Measurements from ENCODE around the gene DPH2. TPM values are rescaled to one million over a fixed set of nuclear protein-coding genes. Genes with fewer than 3 reads are reported as not detected.

The DPH2 gene
- total and polyA plus RNA-seq, 2 of the 8 experiments (the other 6 are each of a cell fraction or from before 2014, with no cell fraction given), result 64.9 to 92.1 TPM

GRCh38 chr1:43921022-43921421 lies 48.8 kb upstream of the DPH2 start:
- H2BK15ac ChIP-seq (ENCODE audit: low read length), result 0 out of 2 replicates have a peak overlapping the region, but pooled peaks have one; percentile 29
- no peaks in the 10 kb centered on the region for H3K23me2 ChIP-seq (ENCODE audit: low read depth, low read length)
- H3K9ac ChIP-seq (replicated peaks in 1 of 4; ENCODE audit: extremely low read depth in 1 of 4, low read depth in 3 of 4, low read length in 3 of 4), result no peak overlapping the region
- no peak overlapping the region for H3K4me2 ChIP-seq (ENCODE audit: insufficient read depth in 1 of 2, low read depth in 2 of 2, low read length in 2 of 2)
- H4K8ac ChIP-seq (ENCODE audit: extremely low read depth, insufficient read depth, low read length), result no peak overlapping the region; the same call in 1 of the 2 replicates
- no peak overlapping the region for H3K4ac ChIP-seq (replicated peaks; ENCODE audit: insufficient read length, low read depth, low read length)
- no peak overlapping the region for H2BK120ac ChIP-seq (replicated peaks; ENCODE audit: low read depth, low read length)
- ChIA-PET CTCF (ENCODE audit: partially characterized antibody) (interaction anchor here (1.0 to 8.5 kb wide), 6 partner anchors 9 to 157 kb away, joined by 3 to 88 read pairs (median 12); partner anchors contain the start of gene ARTN), POLR2A (ENCODE audit: partially characterized antibody) (interaction anchor here (1.1 to 1.5 kb wide), 2 partner anchors 10 to 155 kb away, joined by 3 read pairs; no protein-coding TSS in a partner anchor)
- H3K18ac ChIP-seq (ENCODE audit: extremely low read depth, low read length), result no peak overlapping the region
- H3K79me2 ChIP-seq (ENCODE audit: control insufficient read depth in 1 of 2, insufficient read depth in 2 of 2, low read length in 2 of 2), result no peaks in the 10 kb centered on the region
- no peak overlapping the region for H2BK5ac ChIP-seq (ENCODE audit: low read depth, low read length)
- H3K27me3 ChIP-seq (replicated peaks in 1 of 4; ENCODE audit: control insufficient read depth in 3 of 4, extremely low read depth in 1 of 4, insufficient read depth in 3 of 4, low read length in 3 of 4), result no peaks in the 10 kb centered on the region
- H3K79me1 ChIP-seq (ENCODE audit: low read depth, low read length), result no peaks in the 10 kb centered on the region
- H3K4me1 ChIP-seq (replicated peaks in 1 of 4; ENCODE audit: control insufficient read depth in 3 of 4, insufficient read depth in 4 of 4, low read length in 3 of 4), result no peaks in the 10 kb centered on the region
- H2BK12ac ChIP-seq (ENCODE audit: low read depth, low read length), result no peak overlapping the region
- H2BK20ac ChIP-seq (ENCODE audit: low read length), result no peak overlapping the region
- no peaks in the 10 kb centered on the region for H3K36me3 ChIP-seq (ENCODE audit: control insufficient read depth in 2 of 4, insufficient read depth in 4 of 4, low read length in 3 of 4)
- 0 out of 2 replicates have a peak overlapping the region, but pooled peaks have one; percentile 65 for H2AK5ac ChIP-seq (ENCODE audit: low read depth, low read length)
- no peaks in the 10 kb centered on the region for H3K9me3 ChIP-seq (ENCODE audit: insufficient read depth in 2 of 2, low read depth in 1 of 2, low read length in 1 of 2)
- DNase-seq (ENCODE audit: low read depth in 1 of 2, low spot score in 2 of 2) (no peak), FAIRE-seq (no peak)
- no peak overlapping the region for H3K56ac ChIP-seq (replicated peaks; ENCODE audit: insufficient read length, low read depth, low read length)
- no peak overlapping the region for H3K27ac ChIP-seq (ENCODE audit: low read depth, low read length)
- TF ChIP-seq CTCF (IDR thresholded peaks at IDR 0.05; ENCODE audit: control extremely low read depth in 1 of 3, insufficient read depth in 1 of 3, low read depth in 1 of 3, low read length in 3 of 3) (peak in 2 of 3 experiments; percentile 15 to 42; a peak in 2 of 4 replicates), RAD21 (IDR thresholded peaks at IDR 0.05 in 1 of 2, conservative IDR thresholded peaks at IDR 0.05 in 1 of 2; ENCODE audit: low read depth in 2 of 2, low read length in 2 of 2) (peak in 1 of 2 experiments; percentile 13; a peak in 1 of 4 replicates), ZNF274 (IDR thresholded peaks at IDR 0.05; ENCODE audit: borderline replicate concordance, extremely low read depth, low read length) (no peak), TEAD4 (IDR thresholded peaks at IDR 0.05; ENCODE audit: low read depth, low read length) (0 out of 2 replicates have a peak, but pooled peaks have one; percentile 16)
- no peak overlapping the region for H4K91ac ChIP-seq (replicated peaks; ENCODE audit: insufficient read length, low read length)
- no peak overlapping the region for H3K4me3 ChIP-seq (ENCODE audit: extremely low read depth in 1 of 4, insufficient read depth in 2 of 4, low read depth in 3 of 4, low read length in 4 of 4)
- no peak overlapping the region for H4K5ac ChIP-seq (ENCODE audit: insufficient read length, low read depth, low read length)
- no peaks in the 10 kb centered on the region for H4K20me1 ChIP-seq (replicated peaks in 1 of 2; ENCODE audit: control insufficient read depth in 1 of 2, insufficient read depth in 2 of 2, low read length in 2 of 2)
- H2AFZ ChIP-seq (ENCODE audit: low read length), result no peak overlapping the region
- no peak overlapping the region for H3K23ac ChIP-seq (ENCODE audit: insufficient read length)
- no peak overlapping the region for H3K14ac ChIP-seq (ENCODE audit: insufficient read length)
- WGBS, 2 experiments (ENCODE audit: extremely low coverage in 1 of 2, insufficient coverage in 1 of 2, insufficient read length in 1 of 2, insufficient replicate concordance in 2 of 2, low coverage in 1 of 2, low lambda C conversion rate in 2 of 2, missing lambda C conversion rate in 1 of 2), result 85% methylated on average over 6 of the region's 6 CpGs; no CpG with 5 or more reads in 1 of the 2 experiments

Data from H1 (cell line).